Adrenal gland (tissue), 5 donors: ENCODE data around the gene SIPA1L2.

Source experiments
- CTCF ChIP-seq, 6 experiments: fragments of 450-650 bp in 4 of 6; fragments of 200-600 bp in 2 of 6; sonication (generic) in 1 of 6; IDR thresholded peaks; 1 replicate in 5 of 6; 2 replicates in 1 of 6; pipeline versions ENCODE4 v1.5.1 to v1.8.0; 2016 to 2021; ENCODE audit warnings: antibody characterized with exemption in 6 of 6, mild to moderate bottlenecking in 2 of 6, moderate library complexity in 1 of 6
- POLR2A ChIP-seq, 2 donors: fragments of 450-650 bp; IDR thresholded peaks; one replicate each; pipeline ENCODE4 v1.6.1; 2017; ENCODE audit warnings: antibody characterized with exemption in 2 of 2, mild to moderate bottlenecking in 2 of 2, moderate library complexity in 1 of 2
- donor health status: DM: no; HTN: no; CAD: no.

- TF ChIP-seq CTCF (IDR thresholded peaks at IDR 0.05) (no peak), POLR2A (IDR thresholded peaks at IDR 0.05) (no peak)
These were observed 30.5 kb downstream of the SIPA1L2 start for GRCh38 chr1:232599178-232600041.
